GM13977 (cell line): ENCODE data around the gene MAD1L1.

Source experiments
- DNase-seq: peaks from one replicate; pipeline ENCODE4 v3.0.0; 2012; ENCODE audit warnings: low spot score
- in situ Hi-C: fragments of 300-500 bp; cut with MboI; formaldehyde crosslinking; loops from one replicate; pipeline ENCODE4 v1.12.0; 2022; ENCODE audit warnings: low sequenced_read_pairs, low pct_unique_long_range_greater_than_20kb, mixed read lengths, inconsistent platforms; ENCODE audit not compliant: unreplicated experiment
- TF ChIP-seq, protein P1 (sequence below): IDR thresholded peaks from 2 replicates; pipeline ENCODE4 v1.5.1; 2012; ENCODE audit warnings: mild to moderate bottlenecking, control low read depth; ENCODE audit not compliant: insufficient read depth; ENCODE audit errors: extremely low read depth, missing control alignments

The MAD1L1 gene

DNA sequence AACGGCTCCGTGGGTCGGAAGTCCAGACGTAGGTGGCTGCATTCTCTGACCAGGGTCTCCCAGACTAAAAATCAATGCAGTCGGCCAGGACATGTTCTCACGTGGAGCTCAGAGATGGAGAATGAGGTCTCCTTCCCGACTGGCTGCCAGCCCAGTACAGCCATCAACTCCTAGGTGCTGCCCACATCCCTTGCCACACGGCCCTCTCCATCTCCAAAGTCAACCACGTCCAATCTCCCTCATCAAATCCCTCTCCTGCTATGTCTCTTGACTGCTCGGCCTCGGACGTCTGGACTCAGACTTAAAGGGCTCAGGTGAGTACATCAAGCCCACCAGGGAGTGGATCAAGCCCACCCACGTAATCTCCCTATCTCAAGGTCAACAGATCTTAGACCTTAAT, 6.9 kb downstream of the MAD1L1 start:
- in situ Hi-C loops = no loop called here
- TF ChIP-seq, protein P1, sequence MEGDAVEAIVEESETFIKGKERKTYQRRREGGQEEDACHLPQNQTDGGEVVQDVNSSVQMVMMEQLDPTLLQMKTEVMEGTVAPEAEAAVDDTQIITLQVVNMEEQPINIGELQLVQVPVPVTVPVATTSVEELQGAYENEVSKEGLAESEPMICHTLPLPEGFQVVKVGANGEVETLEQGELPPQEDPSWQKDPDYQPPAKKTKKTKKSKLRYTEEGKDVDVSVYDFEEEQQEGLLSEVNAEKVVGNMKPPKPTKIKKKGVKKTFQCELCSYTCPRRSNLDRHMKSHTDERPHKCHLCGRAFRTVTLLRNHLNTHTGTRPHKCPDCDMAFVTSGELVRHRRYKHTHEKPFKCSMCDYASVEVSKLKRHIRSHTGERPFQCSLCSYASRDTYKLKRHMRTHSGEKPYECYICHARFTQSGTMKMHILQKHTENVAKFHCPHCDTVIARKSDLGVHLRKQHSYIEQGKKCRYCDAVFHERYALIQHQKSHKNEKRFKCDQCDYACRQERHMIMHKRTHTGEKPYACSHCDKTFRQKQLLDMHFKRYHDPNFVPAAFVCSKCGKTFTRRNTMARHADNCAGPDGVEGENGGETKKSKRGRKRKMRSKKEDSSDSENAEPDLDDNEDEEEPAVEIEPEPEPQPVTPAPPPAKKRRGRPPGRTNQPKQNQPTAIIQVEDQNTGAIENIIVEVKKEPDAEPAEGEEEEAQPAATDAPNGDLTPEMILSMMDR = no peak
- no peak for DNase-seq

DNA sequence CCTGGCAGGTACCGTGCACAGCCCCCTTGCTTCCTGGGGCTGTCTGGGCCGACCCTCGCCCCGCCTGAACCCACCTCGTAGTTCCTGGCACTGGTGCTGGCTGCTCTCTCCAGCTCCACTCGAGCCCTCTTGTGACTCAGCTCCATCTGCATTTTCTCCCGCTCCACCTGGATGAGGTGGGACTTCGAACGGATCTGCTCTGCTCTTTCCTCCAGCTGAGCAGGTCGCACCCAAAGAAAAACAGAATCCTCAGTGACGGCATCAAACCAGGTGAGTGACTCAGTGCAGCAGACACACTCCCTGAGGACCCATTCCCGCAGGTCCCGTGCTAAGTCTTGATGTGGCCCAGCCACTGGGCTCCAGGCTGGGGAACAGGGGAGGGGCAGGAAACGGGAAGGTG, 7.4 kb downstream of the MAD1L1 start:
- no peak for DNase-seq
- TF ChIP-seq, protein P1 = no peak
- in situ Hi-C loops = no loop called here

DNA sequence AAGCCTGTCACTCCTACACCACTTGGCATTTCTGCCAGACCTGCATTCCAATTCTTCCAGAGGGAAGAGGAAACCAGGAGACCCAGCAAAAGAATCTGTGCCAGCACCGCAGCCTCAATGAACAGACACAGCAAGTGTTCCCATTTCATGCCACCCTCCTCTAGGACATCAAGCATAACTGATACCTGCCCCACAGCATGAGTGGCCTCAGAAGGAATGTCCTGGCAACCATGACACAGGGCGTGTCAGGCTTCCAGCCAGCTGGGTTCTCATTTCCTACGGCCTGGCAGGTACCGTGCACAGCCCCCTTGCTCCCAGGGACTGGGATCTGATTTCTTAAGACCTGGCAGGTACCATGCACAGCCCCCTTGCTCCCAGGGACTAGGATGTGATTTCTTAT, 7.8 kb downstream of the MAD1L1 start:
- TF ChIP-seq, protein P1 = no peak
- no peak for DNase-seq
- in situ Hi-C loops = loop anchor here (25.0 kb wide), 1 partner anchor 638 kb away; no protein-coding TSS in a partner anchor

DNA sequence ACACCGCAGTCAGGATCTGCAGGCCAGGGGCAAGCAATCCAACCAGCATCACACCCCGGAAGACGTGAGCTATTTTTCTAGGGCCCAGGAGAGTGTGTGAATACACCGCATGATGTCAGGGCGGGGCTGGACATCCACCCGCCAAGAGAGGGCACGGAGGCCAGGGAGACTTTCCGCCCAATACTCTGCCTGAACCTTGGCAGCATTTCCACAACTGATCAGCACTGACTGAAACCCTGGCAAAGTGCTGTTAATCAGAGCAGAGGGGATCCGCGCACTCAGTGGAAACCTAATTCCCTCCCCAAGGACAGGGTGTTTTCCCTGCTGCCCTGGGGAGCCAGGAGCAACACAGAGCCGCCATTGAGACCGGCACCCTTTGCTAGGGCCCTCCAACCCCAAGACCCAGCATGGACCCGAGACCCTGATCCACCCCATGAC, 8.2 kb downstream of the MAD1L1 start:
- in situ Hi-C loops = loop anchor here (25.0 kb wide), 1 partner anchor 637 kb away; no protein-coding TSS in a partner anchor
- TF ChIP-seq, protein P1 = no peak
- DNase-seq = no peak

DNA sequence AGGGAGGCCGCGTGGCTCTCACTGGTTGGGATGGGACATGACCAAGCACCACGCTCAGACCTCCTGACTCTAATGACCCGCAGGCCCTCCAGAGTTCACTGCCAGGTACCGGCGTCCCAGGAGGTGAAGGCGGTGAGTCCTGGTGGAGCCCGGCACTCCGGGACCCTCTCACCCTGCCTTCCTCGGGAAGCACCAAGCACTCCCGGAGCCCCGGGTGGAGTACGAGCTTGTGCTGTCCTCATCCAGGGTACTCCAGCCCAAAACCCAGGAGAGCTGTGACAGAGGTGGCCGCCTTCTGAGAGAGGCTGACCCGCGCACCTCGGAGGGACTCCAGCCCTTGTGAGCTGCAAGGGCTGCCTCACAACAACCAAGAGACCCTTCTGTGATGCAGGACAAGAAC, 9.4 kb downstream of the MAD1L1 start:
- in situ Hi-C loops = loop anchor here (25.0 kb wide), 1 partner anchor 636 kb away; no protein-coding TSS in a partner anchor

DNA sequence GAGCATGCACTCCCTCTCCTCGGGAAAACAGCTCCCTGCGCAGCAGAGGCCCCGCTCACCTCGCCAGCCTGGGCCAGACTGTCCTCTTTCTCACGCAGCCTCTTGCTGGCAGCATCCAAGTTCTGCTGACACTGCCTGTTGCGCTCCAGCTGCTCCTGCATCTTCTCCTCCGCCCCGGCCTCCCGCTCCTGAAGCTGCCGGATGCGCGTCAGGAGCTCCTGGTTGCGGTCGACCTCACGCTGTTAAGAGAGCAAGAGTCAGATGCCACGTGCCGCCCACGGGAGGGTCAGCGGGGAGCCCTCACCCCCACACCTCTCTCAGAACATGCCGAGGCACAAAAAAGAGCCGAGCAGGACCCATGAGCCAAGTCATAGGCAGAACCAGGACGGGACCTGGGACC, 10.2 kb downstream of the MAD1L1 start:
- in situ Hi-C loops = loop anchor here (25.0 kb wide), 1 partner anchor 635 kb away; no protein-coding TSS in a partner anchor
- DNase-seq = no peak
- TF ChIP-seq, protein P1 = no peak

More for the DNA sequence above, 9.4 kb downstream of the MAD1L1 start:
- no peak for DNase-seq
- TF ChIP-seq, protein P1 = no peak
